Breast epithelium (tissue), 4 donors: ENCODE results near the gene MATN3. TPM values are rescaled to one million over a fixed set of nuclear protein-coding genes. Genes with fewer than 3 reads are reported as not detected.

Source experiments
- DNase-seq, 2 donors: peaks; one replicate each; pipeline ENCODE4 v3.0.0-alpha.2; 2019; ENCODE audit warnings: low spot score in 2 of 2
- H3K27ac ChIP-seq, 2 donors: fragments of 200-600 bp; sonication (generic) in 1 of 2; one replicate each; pipeline ENCODE4 v1.5.1; 2016 to 2019; ENCODE audit warnings: mild to moderate bottlenecking in 1 of 2
- H3K27me3 ChIP-seq, 2 donors: fragments of 200-600 bp; sonication (generic) in 1 of 2; one replicate each; pipeline versions ENCODE4 v1.5.1 to v1.6.0; 2017 to 2019; ENCODE audit warnings: control low read depth in 1 of 2, mild to moderate bottlenecking in 1 of 2
- H3K36me3 ChIP-seq: fragments of 200-600 bp; one replicate; pipeline ENCODE4 v1.5.1; 2019
- H3K4me1 ChIP-seq, 2 donors: fragments of 200-600 bp; sonication (generic); one replicate each; pipeline ENCODE4 v1.5.1; 2016 to 2019; ENCODE audit warnings: control low read depth in 1 of 2
- H3K4me3 ChIP-seq, 3 donors: fragments of 200-600 bp; sonication (generic); 1 replicate in 2 of 3; 2 replicates in 1 of 3; pipeline ENCODE4 v1.5.1; 2016 to 2019; ENCODE audit warnings: mild to moderate bottlenecking in 3 of 3, moderate library complexity in 2 of 3
- H3K9me3 ChIP-seq, 2 donors: fragments of 200-600 bp; sonication (generic) in 1 of 2; one replicate each; pipeline ENCODE4 v1.5.1; 2016 to 2019; ENCODE audit warnings: control low read depth in 1 of 2
- POLR2A ChIP-seq: fragments of 450-650 bp; IDR thresholded peaks from one replicate; pipeline ENCODE4 v1.6.1; 2016; ENCODE audit warnings: antibody characterized with exemption, mild to moderate bottlenecking, moderate library complexity
- POLR2AphosphoS5 ChIP-seq, 3 donors: sonication (generic); formaldehyde crosslinking; IDR thresholded peaks; one replicate each; pipeline ENCODE4 v1.6.1; 2017; ENCODE audit warnings: antibody characterized with exemption in 3 of 3
- intact Hi-C: fragments of 100-400 bp; cut with DNase I; formaldehyde crosslinking; loops from one replicate; pipeline ENCODE4 v1.15.1; 2023; ENCODE audit warnings: low total_unique reads
- total RNA-seq, 3 donors: library from RNA; depleted of rRNA; stranded (reverse); fragments of >200 nt; gene quantifications; one replicate each; pipeline ENCODE4 v1.1.0, GENCODE V29; 2016
- TF ChIP-seq, protein P1 (sequence below), 3 donors: fragments of 450-650 bp; IDR thresholded peaks; one replicate each; pipeline ENCODE4 v1.5.1; 2016 to 2017; ENCODE audit warnings: antibody characterized with exemption in 3 of 3, mild to moderate bottlenecking in 3 of 3, moderate library complexity in 3 of 3

MATN3 gene
- total RNA-seq, 3 donors from 2014 or later: 1.3 to 2.9 (median 2.6) TPM

DNA sequence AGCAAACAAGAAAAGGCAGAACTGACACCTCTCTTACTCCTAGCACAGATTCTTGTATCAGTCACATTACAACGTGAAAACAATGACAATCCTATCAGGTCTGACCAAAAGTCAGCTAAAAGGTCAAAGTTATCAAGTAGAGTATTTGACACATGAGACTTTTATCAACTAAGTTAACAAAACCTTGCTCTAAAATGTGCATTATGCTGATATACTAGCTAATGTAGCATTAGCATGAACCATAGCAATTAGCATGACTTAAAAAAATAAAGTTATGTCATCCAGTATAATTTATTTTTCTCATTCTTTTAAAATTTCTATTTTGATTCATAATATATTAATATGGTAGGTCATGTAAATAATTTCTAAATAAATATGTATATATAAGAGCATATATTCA lies 69.3 kb downstream of the MATN3 start:
- Histone ChIP-seq H3K27ac (no peak overlapping the region), H3K4me3 (no peak overlapping the region), H3K27me3 (no peaks in the 10 kb centered on the region), H3K4me1 (no peaks in the 10 kb centered on the region), H3K9me3 (no peaks in the 10 kb centered on the region), H3K36me3 (no peaks in the 10 kb centered on the region)
- TF ChIP-seq, protein P1, sequence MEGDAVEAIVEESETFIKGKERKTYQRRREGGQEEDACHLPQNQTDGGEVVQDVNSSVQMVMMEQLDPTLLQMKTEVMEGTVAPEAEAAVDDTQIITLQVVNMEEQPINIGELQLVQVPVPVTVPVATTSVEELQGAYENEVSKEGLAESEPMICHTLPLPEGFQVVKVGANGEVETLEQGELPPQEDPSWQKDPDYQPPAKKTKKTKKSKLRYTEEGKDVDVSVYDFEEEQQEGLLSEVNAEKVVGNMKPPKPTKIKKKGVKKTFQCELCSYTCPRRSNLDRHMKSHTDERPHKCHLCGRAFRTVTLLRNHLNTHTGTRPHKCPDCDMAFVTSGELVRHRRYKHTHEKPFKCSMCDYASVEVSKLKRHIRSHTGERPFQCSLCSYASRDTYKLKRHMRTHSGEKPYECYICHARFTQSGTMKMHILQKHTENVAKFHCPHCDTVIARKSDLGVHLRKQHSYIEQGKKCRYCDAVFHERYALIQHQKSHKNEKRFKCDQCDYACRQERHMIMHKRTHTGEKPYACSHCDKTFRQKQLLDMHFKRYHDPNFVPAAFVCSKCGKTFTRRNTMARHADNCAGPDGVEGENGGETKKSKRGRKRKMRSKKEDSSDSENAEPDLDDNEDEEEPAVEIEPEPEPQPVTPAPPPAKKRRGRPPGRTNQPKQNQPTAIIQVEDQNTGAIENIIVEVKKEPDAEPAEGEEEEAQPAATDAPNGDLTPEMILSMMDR (IDR thresholded peaks at IDR 0.05): no peak
- no peak for TF ChIP-seq POLR2A
- TF ChIP-seq POLR2AphosphoS5 (IDR thresholded peaks at IDR 0.05): no peak
- DNase-seq: no peak
- intact Hi-C loops: no loop called here

DNA sequence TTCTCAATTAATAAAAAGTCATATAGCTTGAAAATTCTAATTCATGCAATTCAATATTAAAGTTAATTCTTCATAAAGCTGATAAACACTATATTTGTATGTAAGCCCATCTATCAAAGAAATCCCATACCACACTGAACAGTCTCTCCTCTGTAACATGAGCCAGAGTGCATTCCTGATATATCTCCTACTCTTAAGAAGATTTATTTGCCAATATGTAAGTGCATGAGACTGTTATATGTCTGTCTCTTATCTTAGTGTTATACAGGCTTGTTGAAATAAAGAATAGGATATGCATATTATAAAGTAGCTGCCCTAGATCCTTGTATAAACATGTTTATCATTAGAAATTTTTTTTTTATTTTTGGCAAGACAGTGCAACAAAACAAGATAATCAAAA lies 70.3 kb downstream of the MATN3 start:
- H3K36me3 ChIP-seq: no peaks in the 10 kb centered on the region
- H3K27ac ChIP-seq: no peak overlapping the region
- no peak for DNase-seq
- H3K4me3 ChIP-seq: no peak overlapping the region
- no peaks in the 10 kb centered on the region for H3K27me3 ChIP-seq
- intact Hi-C loops: no loop called here
- H3K9me3 ChIP-seq: no peaks in the 10 kb centered on the region
- TF ChIP-seq POLR2A (no peak), POLR2AphosphoS5 (IDR thresholded peaks at IDR 0.05) (no peak)
- TF ChIP-seq, protein P1 (IDR thresholded peaks at IDR 0.05): no peak
- H3K4me1 ChIP-seq: no peaks in the 10 kb centered on the region

Other genes with a start within 250 kb of the MATN3 start
- gene TTC32, start 110.7 kb downstream of the MATN3 start, total RNA-seq: 10 to 100 TPM; 16.7 to 35.1 (median 17.8) TPM
- 10 to 100 TPM; 12.5 to 18.7 (median 17.7) TPM for gene WDR35, start 22.6 kb downstream of the MATN3 start, total RNA-seq
- gene LAPTM4A, start 39.0 kb upstream of the MATN3 start, total RNA-seq: 100 to 1,000 TPM; 199 to 349 (median 264) TPM
- 10 to 100 TPM in 2 of 3 donors, 1 to 10 TPM in 1; 2.6 to 51.8 (median 38.7) TPM for gene SDC1, start 212.5 kb upstream of the MATN3 start, total RNA-seq